Adipose tissue (tissue), 3 donors: ENCODE data around the gene SLC11A2. TPM values are rescaled to one million over a fixed set of nuclear protein-coding genes. Genes with fewer than 3 reads are reported as not detected.
"Not testable (repeated sequence)": the region's sequence is repeated elsewhere in the genome, so short reads cannot be mapped to it uniquely, and the experiment has no call there.

Source experiments
- H3K27ac ChIP-seq: one replicate; pipeline ENCODE4 v1.5.1; 2013; ENCODE audit warnings: low read depth, low read length
- WGBS, 3 donors: extraction: QIAGEN DNeasy Blood & Tissue Kit; methylation state at CpG; one replicate each; pipeline ENCODE4 v1.1.7; 2013; 5-methylcytosine and 5-hydroxymethylcytosine counted together
- polyA plus RNA-seq, 3 donors: library from polyadenylated mRNA; stranded (reverse); fragments of 200-250 nt; gene quantifications; one replicate each; pipeline ENCODE4 v1.2.3, GENCODE V29; 2013
- donor health status: healthy with polysubstance abuse.
- donor health status: Bipolar disorder and iron deficiency.
- donor health status: healthy.

The SLC11A2 gene
- polyA plus RNA-seq, 3 donors, result 10.8 to 23.7 (median 18.5) TPM

GRCh38 chr12:51028813-51029150, 2.6 kb upstream of the SLC11A2 start:
- H3K27ac ChIP-seq, result no peak overlapping the region
- 44 to 62% (median 57%) methylated on average over 5 of the region's 5 CpGs for WGBS, 3 donors

GRCh38 chr12:51028126-51028812, 2.1 kb upstream of the SLC11A2 start:
- 20 to 25% (median 21%) methylated on average over 9 of the region's 9 CpGs for WGBS, 3 donors
- H3K27ac ChIP-seq, result no peak overlapping the region

- H3K27ac ChIP-seq, result no peak overlapping the region
- 90 to 92% (median 92%) methylated on average over 15 of the region's 15 CpGs for WGBS, 3 donors
Measured at GRCh38 chr12:51027342-51027835, 1.2 kb upstream of the SLC11A2 start.

GRCh38 chr12:51025338-51025835, 797 bp downstream of the SLC11A2 start:
- WGBS, 3 donors, result 3 to 13% (median 9%) methylated on average over 9 of the region's 9 CpGs

GRCh38 chr12:51023625-51024382, 2.4 kb downstream of the SLC11A2 start:
- H3K27ac ChIP-seq, result peak overlapping the region; percentile 22
- WGBS, 3 donors, result 36 to 74% (median 73%) methylated on average over 4 of the region's 4 CpGs

More at GRCh38 chr12:51025338-51025835, 797 bp downstream of the SLC11A2 start:
- H3K27ac ChIP-seq, result no peak overlapping the region

- no peak overlapping the region for H3K27ac ChIP-seq
- 19 to 40% (median 29%) methylated on average over 1 of the region's 1 CpG for WGBS, 3 donors
Measured at GRCh38 chr12:51021694-51022093, 4.5 kb downstream of the SLC11A2 start.

GRCh38 chr12:51020448-51021182, 5.6 kb downstream of the SLC11A2 start:
- no peak overlapping the region for H3K27ac ChIP-seq
- 70 to 86% (median 81%) methylated on average over 7 of the region's 7 CpGs for WGBS, 3 donors

GRCh38 chr12:51019927-51020326, 6.3 kb downstream of the SLC11A2 start:
- H3K27ac ChIP-seq, result no peak overlapping the region
- 79 to 86% (median 79%) methylated on average over 2 of the region's 2 CpGs for WGBS, 3 donors

GRCh38 chr12:51018956-51019355, 7.2 kb downstream of the SLC11A2 start:
- 83 to 94% (median 90%) methylated on average over 2 of the region's 2 CpGs for WGBS, 3 donors
- H3K27ac ChIP-seq, result no peak overlapping the region

GRCh38 chr12:51017452-51017851, 8.7 kb downstream of the SLC11A2 start:
- H3K27ac ChIP-seq, result no peak overlapping the region

- H3K27ac ChIP-seq, result not testable (repeated sequence)
- WGBS, 3 donors, result 86 to 94% (median 93%) methylated on average over 9 of the region's 9 CpGs
Measured at GRCh38 chr12:51014467-51014866, 11.7 kb downstream of the SLC11A2 start.

- no peak overlapping the region for H3K27ac ChIP-seq
- WGBS, 3 donors, result 94 to 97% (median 95%) methylated on average over 7 of the region's 7 CpGs
Measured at GRCh38 chr12:51013441-51013840, 12.7 kb downstream of the SLC11A2 start.

GRCh38 chr12:51012570-51013236, 13.5 kb downstream of the SLC11A2 start:
- 65 to 69% (median 68%) methylated on average over 5 of the region's 5 CpGs for WGBS, 3 donors
- no peak overlapping the region for H3K27ac ChIP-seq

- WGBS, 3 donors, result 80 to 87% (median 84%) methylated on average over 4 of the region's 4 CpGs
- H3K27ac ChIP-seq, result no peak overlapping the region
Measured at GRCh38 chr12:51011955-51012354, 14.2 kb downstream of the SLC11A2 start.

- 54 to 77% (median 64%) methylated on average over 8 of the region's 8 CpGs for WGBS, 3 donors
- H3K27ac ChIP-seq, result no peak overlapping the region
Measured at GRCh38 chr12:51009056-51009440, 17.1 kb downstream of the SLC11A2 start.

GRCh38 chr12:51008329-51009055, 17.7 kb downstream of the SLC11A2 start:
- 95 to 96% (median 96%) methylated on average over 1 of the region's 1 CpG for WGBS, 3 donors

GRCh38 chr12:51005671-51006070, 20.5 kb downstream of the SLC11A2 start:
- no peak overlapping the region for H3K27ac ChIP-seq
- 51 to 92% (median 89%) methylated on average over 3 of the region's 3 CpGs for WGBS, 3 donors

More at GRCh38 chr12:51008329-51009055, 17.7 kb downstream of the SLC11A2 start:
- no peak overlapping the region for H3K27ac ChIP-seq

GRCh38 chr12:51005030-51005429, 21.2 kb downstream of the SLC11A2 start:
- WGBS, 3 donors, result 97 to 98% (median 97%) methylated on average over 3 of the region's 3 CpGs
- H3K27ac ChIP-seq, result no peak overlapping the region
